ENCODE results near the gene GALNT2. TPM values are rescaled to one million over a fixed set of nuclear protein-coding genes. Genes with fewer than 3 reads are reported as not detected.

GALNT2 gene
- total and polyA plus RNA-seq, 2 of the 4 experiments (the other 2 are of a cell fraction), result 50.4 to 189 TPM

- ATAC-seq (ENCODE audit: low read depth) (no peak), DNase-seq (no peak)
- H3K18ac ChIP-seq (ENCODE audit: low read depth, low read length), result no peak overlapping the region
- intact Hi-C loops (cut with micrococcal nuclease), result no loop called here
- no peak overlapping the region for H3K14ac ChIP-seq (replicated peaks; ENCODE audit: low read depth, low read length)
- no peak overlapping the region for H3K4me3 ChIP-seq (ENCODE audit: insufficient read depth, low read depth, low read length)
- H4K91ac ChIP-seq (ENCODE audit: insufficient read depth, low read depth, low read length), result no peak overlapping the region
- H2AFZ ChIP-seq (replicated peaks; ENCODE audit: low read length, poor library complexity), result no peak overlapping the region
- peaks cover 39% of the 10 kb centered on the region for H4K20me1 ChIP-seq (ENCODE audit: insufficient read depth, low read length)
- no peak for TF ChIP-seq SMC3 (IDR thresholded peaks at IDR 0.05; ENCODE audit: low read depth, low read length)
- TF ChIP-seq RCOR1 (IDR thresholded peaks at IDR 0.05; ENCODE audit: insufficient replicate concordance, low read length), result no peak
- TF ChIP-seq, protein P1, sequence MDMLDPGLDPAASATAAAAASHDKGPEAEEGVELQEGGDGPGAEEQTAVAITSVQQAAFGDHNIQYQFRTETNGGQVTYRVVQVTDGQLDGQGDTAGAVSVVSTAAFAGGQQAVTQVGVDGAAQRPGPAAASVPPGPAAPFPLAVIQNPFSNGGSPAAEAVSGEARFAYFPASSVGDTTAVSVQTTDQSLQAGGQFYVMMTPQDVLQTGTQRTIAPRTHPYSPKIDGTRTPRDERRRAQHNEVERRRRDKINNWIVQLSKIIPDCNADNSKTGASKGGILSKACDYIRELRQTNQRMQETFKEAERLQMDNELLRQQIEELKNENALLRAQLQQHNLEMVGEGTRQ (IDR thresholded peaks at IDR 0.05; ENCODE audit: low read depth, low read length), result no peak
- TF ChIP-seq, protein P2, sequence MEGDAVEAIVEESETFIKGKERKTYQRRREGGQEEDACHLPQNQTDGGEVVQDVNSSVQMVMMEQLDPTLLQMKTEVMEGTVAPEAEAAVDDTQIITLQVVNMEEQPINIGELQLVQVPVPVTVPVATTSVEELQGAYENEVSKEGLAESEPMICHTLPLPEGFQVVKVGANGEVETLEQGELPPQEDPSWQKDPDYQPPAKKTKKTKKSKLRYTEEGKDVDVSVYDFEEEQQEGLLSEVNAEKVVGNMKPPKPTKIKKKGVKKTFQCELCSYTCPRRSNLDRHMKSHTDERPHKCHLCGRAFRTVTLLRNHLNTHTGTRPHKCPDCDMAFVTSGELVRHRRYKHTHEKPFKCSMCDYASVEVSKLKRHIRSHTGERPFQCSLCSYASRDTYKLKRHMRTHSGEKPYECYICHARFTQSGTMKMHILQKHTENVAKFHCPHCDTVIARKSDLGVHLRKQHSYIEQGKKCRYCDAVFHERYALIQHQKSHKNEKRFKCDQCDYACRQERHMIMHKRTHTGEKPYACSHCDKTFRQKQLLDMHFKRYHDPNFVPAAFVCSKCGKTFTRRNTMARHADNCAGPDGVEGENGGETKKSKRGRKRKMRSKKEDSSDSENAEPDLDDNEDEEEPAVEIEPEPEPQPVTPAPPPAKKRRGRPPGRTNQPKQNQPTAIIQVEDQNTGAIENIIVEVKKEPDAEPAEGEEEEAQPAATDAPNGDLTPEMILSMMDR (conservative IDR thresholded peaks at IDR 0.05; ENCODE audit: low read depth, low read length), result no peak
- TF ChIP-seq FOS (IDR thresholded peaks at IDR 0.05; ENCODE audit: low read depth, low read length), result no peak
- no peak for TF ChIP-seq RAD21 (IDR thresholded peaks at IDR 0.05; ENCODE audit: low read length)
- no peak for TF ChIP-seq BHLHE40 (IDR thresholded peaks at IDR 0.05; ENCODE audit: low read depth, low read length)
- TF ChIP-seq, protein P3, sequence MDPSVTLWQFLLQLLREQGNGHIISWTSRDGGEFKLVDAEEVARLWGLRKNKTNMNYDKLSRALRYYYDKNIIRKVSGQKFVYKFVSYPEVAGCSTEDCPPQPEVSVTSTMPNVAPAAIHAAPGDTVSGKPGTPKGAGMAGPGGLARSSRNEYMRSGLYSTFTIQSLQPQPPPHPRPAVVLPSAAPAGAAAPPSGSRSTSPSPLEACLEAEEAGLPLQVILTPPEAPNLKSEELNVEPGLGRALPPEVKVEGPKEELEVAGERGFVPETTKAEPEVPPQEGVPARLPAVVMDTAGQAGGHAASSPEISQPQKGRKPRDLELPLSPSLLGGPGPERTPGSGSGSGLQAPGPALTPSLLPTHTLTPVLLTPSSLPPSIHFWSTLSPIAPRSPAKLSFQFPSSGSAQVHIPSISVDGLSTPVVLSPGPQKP (IDR thresholded peaks at IDR 0.05; ENCODE audit: borderline replicate concordance, low read depth, low read length), result no peak
- no peak for TF ChIP-seq MAFK (IDR thresholded peaks at IDR 0.05; ENCODE audit: low read depth, low read length)
- no peak for TF ChIP-seq POLR2A (IDR thresholded peaks at IDR 0.05; ENCODE audit: low read depth, low read length)
- no peak for TF ChIP-seq MXI1 (IDR thresholded peaks at IDR 0.05; ENCODE audit: borderline replicate concordance, low read depth, low read length)
- TF ChIP-seq MAZ (IDR thresholded peaks at IDR 0.05; ENCODE audit: borderline replicate concordance, low read depth, low read length), result no peak
- no peak for TF ChIP-seq CEBPB (IDR thresholded peaks at IDR 0.05; ENCODE audit: low read depth, low read length)
- TF ChIP-seq NFE2L2 (IDR thresholded peaks at IDR 0.05; ENCODE audit: low read depth, low read length), result no peak
- TF ChIP-seq CHD1 (IDR thresholded peaks at IDR 0.05; ENCODE audit: low read depth, low read length), result no peak
- no peak for TF ChIP-seq RFX5 (IDR thresholded peaks at IDR 0.05; ENCODE audit: low read depth, low read length)
- no peak overlapping the region for H2AK9ac ChIP-seq (replicated peaks; ENCODE audit: low read depth, low read length, poor library complexity)
- no peak overlapping the region for H3K56ac ChIP-seq (ENCODE audit: extremely low read depth, insufficient read depth, low read length)
- no peak overlapping the region for H3K4ac ChIP-seq (ENCODE audit: low read depth, low read length)
- H2AK5ac ChIP-seq (ENCODE audit: low read depth, low read length), result no peak overlapping the region
- no peak overlapping the region for H4K5ac ChIP-seq (ENCODE audit: low read depth, low read length)
- in situ Hi-C loops (cut with MboI; ENCODE audit: low sequenced_read_pairs), result no loop called here
- BruUV-seq (replicated peaks), result no TSS peak
- no peak overlapping the region for H2BK120ac ChIP-seq (ENCODE audit: low read depth, low read length)
- POLR2A ChIA-PET (ENCODE audit: unreplicated experiment), result no interaction called here
- H3K27me3 ChIP-seq (ENCODE audit: control insufficient read depth, insufficient read depth, low read length), result no peaks in the 10 kb centered on the region
- H3K9me3 ChIP-seq (ENCODE audit: control insufficient read depth, insufficient read depth, low read length), result no peaks in the 10 kb centered on the region
- H3K9ac ChIP-seq (ENCODE audit: low read depth, low read length), result no peak overlapping the region
- H2BK15ac ChIP-seq (ENCODE audit: low read depth, low read length), result no peak overlapping the region
- H3K36me3 ChIP-seq (ENCODE audit: control insufficient read depth, insufficient read depth, low read length), result no peaks in the 10 kb centered on the region; the same call in 1 of the 2 replicates
- peaks cover 17% of the 10 kb centered on the region for H3K9me1 ChIP-seq (ENCODE audit: insufficient read depth, low read length)
- peaks cover 43 to 71% of the 10 kb centered on the region in 2 experiments for H3K79me1 ChIP-seq (ENCODE audit: low read depth in 1 of 2, low read length in 2 of 2)
- H3K4me1 ChIP-seq (ENCODE audit: control insufficient read depth, insufficient read depth, low read length), result peaks cover 6% of the 10 kb centered on the region
- 92% methylated on average over 2 of the region's 6 CpGs; no CpG with 5 or more reads in 1 of the 2 experiments for WGBS, 2 experiments (ENCODE audit: extremely low coverage in 2 of 2, insufficient read length in 1 of 2)
- dilution Hi-C loops (cut with HindIII; ENCODE audit: low sequenced_read_pairs, unreplicated experiment), result no loop called here
- H4K8ac ChIP-seq (ENCODE audit: low read depth in 2 of 2, low read length in 2 of 2), result no peak overlapping the region
- H3K23ac ChIP-seq (ENCODE audit: low read depth, low read length), result no peak overlapping the region
- no peak overlapping the region for H2BK20ac ChIP-seq (ENCODE audit: low read depth, low read length)
- no peak overlapping the region for H3K4me2 ChIP-seq (ENCODE audit: low read depth, low read length)
- H3K27ac ChIP-seq (ENCODE audit: insufficient read depth, low read length), result no peak overlapping the region
- CTCF ChIA-PET, result no interaction called here
- no peak overlapping the region for H2BK5ac ChIP-seq (ENCODE audit: low read depth, low read length, poor library complexity, severe bottlenecking)
Observed at GRCh38 chr1:230188826-230189225, 121.8 kb downstream of the GALNT2 start.

Measured in IMR-90 (cell line).